GM12892 (cell line): ENCODE measurements around the gene SGCB.

Experiments used
- POLR2A ChIP-seq: IDR thresholded peaks from 2 replicates; pipeline ENCODE4 v1.6.1; 2011; ENCODE audit warnings: low read depth, low read length, control low read depth
- TAF1 ChIP-seq: IDR thresholded peaks from 2 replicates; pipeline ENCODE4 v1.6.1; 2011; ENCODE audit warnings: low read depth, mild to moderate bottlenecking, control low read depth, low read length, borderline replicate concordance

- TF ChIP-seq POLR2A (no peak), TAF1 (no peak)
These were observed 36.5 kb downstream of the SGCB start for GRCh38 chr4:52001616-52002015.
